Measurements from ENCODE around the gene ZDHHC14.
A peak's percentile ranks its signal among the peaks of the same experiment; 100 is the strongest.
"Not testable (repeated sequence)": the region's sequence is repeated elsewhere in the genome, so short reads cannot be mapped to it uniquely, and the experiment has no call there.

The ZDHHC14 gene

DNA sequence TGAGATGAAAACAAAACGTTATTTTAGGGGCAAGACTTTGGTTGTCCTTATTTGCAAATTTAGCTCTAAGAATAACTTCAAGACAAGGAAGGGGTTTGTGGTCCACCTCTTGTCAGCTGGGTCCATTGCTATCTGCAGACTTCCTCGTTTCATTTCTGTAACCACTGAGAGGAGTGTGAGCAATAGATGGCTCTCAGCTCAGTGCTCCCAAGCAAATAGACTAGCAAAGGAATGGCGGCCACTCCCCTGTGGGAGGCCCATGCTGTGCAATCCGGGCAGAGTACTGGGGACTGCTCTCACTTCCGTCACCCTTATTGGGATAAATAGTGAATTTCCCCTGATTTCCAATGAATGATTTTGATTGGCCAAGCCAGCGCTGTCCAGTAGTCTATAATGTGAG is 176.6 kb downstream of the ZDHHC14 start:
- DNase-seq = no peak

DNA sequence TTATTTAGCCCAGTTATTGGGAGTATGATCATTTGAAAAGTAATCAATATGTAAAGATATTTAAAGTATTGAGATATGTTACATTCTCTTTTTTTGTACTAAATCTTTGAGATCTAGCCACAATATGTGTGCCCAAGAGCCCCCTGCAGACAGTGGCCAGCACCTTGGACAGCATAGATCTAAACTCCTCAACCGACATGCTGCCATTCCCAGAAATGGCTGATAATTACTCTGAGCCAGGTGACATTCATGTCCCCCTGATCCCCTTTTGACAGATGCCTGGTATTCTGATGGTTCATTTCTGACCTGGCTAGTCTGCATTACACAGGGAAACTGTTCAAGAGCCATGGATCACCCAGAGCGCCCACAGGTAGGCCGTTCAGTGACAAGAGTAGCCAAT is 177.1 kb downstream of the ZDHHC14 start:
- no peak for DNase-seq

DNA sequence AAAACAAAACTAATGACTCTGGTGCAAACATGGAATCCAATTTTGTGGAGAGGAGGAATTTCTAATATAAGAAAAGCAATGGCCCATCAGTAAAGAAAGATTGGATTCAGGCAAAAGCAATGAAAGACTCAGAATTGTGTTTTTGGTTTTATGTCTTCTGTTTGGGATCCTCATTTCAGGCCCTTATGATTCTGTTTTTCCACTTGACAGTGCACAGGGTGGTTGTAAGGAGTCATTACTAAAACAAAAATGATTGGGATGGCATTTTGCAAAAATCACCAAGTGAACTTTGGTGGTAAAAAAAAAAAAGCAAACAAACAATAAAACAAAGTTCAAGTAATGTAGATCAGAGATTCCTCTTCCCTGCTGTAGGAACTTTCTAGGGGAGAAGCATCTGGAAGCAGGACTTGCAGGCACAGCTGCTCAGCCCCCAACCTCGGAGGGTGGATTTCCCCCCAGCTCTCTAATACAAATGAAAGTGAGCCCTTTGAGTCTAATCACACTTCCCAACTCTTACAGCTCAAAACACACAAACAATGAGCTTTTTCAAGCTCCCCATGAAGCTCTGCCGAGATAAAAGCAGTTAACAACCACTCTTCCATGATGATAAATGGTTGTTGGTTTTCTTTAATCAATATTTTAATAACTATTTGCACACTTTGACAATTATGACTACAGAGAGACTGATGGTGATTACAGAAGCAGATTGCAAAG is 177.7 kb downstream of the ZDHHC14 start:
- DNase-seq = no peak

DNA sequence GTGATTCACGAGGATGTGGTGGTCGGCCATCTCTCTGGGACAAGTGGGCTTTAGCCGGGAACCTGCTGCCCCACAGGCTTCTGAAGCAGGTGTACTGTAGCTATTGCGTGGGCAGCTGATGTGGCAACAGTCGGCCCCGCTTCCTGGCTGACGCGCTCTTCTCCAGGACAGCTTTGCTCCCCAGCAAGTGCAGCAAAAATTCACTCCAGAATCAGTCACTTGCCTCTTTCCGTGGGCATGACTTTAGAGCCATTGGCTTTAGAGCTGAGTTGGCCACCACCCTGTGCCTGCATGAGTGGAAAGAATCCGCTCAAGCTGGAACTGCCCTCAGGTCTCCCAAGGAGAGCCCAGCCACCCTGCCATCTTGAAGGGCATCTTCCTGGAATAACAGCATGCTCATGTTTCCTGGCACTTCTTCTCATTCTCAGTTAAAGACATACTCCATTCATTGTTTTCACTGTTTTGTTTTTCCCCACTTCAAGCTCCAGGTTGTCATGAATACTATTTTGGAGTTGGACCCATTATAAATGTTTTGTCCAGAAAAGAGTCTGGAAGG is 178.3 kb downstream of the ZDHHC14 start:
- no peak for DNase-seq

DNA sequence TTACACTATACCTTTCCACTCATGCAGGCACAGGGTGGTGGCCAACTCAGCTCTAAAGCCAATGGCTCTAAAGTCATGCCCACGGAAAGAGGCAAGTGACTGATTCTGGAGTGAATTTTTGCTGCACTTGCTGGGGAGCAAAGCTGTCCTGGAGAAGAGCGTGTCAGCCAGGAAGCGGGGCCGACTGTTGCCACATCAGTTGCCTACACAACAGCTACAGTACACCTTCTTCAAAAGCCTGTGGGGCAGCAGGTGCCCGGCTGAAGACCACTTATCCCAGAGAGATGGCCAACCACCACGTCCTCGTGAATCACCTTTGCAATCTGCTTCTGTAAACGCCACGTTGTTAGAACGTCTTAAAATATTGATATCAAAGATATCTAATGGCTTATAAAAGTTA is 179.1 kb downstream of the ZDHHC14 start:
- not testable (repeated sequence) for DNase-seq

DNA sequence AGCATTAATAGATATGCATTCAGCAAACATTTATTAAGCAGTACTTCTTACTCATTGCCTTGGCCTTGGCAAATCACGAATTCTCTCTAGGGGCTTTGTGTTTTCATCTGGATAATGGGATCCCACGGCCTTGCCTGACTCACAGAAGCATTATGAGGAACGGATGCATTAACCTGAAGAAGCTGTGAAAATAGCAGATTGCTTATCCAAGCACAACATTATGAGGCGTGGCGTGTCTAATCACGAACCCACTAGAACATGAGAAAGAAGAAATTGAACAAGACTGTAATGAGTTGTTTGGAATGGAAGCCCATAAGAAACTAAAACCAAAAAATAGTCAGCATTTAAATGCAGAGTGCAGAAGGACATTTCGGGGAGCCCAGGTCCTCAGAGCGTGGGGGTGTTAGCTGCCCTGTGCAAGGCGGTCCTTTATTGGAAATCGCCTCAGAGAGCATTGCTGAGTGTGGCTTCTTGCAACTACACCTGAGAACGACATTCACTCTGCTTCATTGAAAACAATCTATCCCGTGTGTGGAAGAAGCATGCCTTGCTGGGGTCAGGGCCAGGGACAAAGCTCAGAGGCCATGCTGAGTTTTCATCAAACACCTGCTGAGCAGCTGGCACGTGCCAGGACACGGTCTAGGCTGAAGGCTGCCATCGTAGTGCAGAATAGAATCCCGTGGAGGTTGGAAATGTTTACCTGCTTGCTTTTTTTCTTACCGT is 179.9 kb downstream of the ZDHHC14 start:
- DNase-seq = no peak

DNA sequence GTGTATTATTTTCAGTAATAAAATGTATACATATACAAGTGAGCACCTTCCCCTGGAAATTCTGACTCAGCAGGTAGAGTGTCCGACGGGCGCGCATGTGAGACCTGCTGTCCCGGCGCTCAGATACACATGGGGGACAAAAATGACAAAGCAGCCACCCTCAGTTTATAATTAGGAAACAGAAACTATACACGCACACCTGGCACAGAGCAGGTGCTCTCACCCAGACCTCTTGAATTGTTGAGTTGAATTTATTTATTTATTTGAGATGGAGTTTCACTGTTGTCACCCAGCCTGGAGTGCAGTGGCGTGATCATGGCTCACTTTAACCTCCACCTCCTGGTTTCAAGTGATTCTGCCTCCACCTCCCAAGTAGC is 180.4 kb downstream of the ZDHHC14 start:
- DNase-seq = no peak

DNA sequence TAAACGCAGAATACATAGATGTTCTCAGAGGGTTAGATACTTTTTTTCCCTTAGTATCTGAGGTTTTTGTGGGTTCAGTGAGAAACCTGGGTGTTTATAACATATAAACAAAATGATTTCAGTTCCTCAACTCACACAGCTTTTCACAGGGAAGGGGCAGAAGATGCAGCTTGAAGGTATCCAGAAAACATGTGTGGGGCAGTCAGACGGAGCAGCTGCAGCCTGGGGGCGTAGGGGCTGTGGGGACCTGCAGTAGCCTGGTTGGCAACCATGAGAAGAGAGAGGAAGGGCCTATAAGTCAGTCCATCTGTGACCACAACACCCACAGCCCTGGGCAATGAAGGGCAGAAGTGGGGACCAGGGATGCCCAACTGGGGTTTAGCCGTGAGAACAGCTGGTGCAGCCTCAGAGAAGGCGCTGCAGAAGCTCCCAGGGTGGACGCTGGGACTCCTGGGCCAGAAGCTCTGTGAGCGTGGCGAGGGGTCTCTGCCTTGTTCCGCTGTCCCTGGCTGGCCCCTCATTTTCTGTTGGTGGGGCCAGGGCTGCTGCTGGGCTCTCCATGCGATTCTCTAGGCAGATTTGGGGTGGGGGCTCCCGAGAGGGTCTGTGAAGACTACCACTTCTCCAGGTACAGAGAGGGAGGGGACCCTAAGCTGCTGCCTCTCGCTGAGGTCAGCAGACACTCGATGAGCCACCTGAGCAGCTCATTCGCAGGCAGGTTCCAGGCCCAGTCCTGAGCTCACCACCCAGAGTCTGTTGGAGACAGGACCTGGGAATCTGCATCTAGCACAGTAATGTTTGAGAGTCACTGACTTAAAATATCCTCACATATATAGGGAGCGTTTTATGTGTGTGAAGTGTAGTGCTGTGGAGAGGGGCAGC is 181.2 kb downstream of the ZDHHC14 start:
- no peak for DNase-seq

DNA sequence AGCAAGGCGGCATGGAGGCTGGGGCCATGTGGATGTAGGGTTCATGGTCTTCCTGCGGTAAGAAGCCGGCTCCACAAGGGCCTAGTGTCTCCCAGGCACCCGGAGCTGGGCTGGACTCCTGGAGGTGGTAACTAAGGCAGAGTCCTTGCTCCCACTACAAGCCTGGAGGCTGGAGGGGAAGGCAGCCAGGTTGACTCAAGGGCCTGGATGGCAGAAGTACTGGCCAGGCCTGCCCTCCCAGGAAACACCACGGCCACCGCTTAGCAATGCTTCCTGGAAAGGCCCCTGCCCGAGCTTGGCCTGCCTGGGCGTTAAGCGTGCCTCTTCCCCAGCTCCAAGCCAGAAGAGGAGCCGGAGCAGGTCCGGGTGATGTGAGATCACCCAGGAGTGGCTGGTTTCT is 182.0 kb downstream of the ZDHHC14 start:
- no peak for DNase-seq

DNA sequence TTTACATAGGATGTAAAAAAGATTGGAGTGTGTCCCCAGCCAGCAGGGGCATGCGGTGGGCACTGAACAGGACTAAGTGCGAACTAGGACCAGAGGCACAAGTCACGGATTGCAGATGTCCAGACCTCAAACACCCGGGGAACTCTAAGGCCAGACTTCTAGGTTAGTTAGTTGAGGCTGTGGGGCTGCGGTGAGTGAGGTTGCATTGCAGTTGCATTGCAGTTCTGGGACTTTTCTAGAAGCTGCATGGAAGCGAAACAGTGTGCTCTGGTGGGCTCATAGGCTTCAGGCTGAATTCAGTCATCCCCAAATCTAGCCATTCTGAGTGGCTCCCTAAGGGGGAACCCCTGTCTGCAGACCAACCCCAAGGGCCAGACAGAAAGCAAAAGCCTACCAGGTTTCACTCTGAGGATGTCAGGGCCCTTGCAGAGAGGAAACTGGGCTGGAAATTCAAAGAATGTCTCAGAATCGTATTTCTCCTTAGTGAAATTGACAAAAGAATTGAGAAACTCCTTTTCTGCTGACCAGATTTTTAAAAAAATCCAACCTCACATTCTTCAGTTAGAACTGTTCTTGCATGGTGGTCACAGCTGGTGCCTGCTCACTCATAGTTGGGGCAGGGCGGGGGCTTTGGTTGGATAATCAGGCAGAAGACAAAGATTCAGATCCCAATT is 182.8 kb downstream of the ZDHHC14 start:
- DNase-seq = no peak

DNA sequence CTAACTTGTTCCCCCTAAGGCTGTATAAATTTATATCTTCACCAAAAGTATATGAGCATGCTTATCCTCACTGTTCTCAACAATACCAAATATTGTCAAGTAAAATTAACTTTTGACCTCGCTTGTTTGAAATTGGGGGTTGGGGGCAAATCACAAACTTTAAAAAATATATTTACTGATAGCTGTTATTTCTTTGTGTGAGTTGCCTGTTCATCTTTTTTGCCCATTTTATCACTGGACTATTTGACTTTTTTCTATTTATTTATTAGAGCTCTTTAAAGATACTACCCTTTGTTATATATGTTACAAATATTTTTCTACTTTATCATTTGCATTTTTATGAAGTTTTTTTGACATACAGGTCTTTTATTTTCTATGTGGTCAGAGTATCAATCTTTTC is 187.7 kb downstream of the ZDHHC14 start:
- DNase-seq = no peak

DNA sequence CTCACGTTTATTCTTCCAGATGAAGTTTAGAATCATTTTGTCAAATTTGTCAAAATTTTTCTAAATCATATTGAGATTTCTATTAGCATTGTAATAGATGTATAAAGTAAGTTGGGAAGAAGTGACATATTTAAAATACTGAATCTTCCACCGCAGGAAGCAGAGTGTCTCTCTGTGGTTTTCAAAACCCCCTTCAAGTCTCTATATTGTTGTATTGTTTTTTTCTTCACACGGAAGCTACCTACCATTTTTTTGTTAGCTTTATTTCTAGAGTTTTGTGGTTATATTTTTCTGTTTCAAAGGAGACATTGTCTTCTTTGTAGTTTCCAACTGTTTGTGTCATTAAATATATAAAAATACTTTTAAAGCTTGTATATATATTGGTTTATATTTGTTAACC is 188.6 kb downstream of the ZDHHC14 start:
- peak; percentile 13 for DNase-seq

DNA sequence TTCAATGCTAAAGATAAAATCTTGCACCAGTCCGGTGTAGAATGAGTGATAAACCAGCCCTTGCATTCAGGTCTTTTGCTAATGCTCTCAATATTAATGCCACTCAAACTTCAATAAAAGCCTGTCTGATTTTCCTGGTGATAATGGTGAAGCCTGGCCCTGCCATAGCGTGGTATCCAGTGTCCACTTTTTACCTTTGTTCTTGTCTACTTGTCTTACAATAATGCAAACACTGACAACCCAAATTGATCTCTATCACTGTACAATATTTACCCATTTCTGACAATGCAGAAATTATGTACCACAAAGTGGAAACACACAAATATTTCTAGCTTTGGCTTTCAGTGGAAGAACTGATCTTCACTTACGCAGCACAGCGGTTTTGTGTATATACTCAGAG is 189.1 kb downstream of the ZDHHC14 start:
- DNase-seq = no peak

DNA sequence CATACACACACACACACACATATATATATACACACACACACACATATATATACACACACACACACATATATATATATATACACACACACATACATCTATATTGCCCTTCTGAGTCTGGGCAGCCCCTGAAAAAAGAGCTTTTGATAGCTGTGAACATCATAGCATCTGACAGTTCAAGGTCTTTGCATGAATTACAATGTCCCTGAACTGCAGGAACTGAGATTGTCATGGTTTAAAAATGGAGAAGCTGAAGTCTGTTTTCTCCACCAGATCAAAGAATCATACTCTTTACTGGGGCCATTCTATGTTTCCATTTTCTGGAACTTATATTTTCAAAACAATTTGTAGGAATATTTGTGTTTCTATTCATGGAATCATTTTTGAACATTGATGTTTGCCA is 189.8 kb downstream of the ZDHHC14 start:
- DNase-seq = no peak

DNA sequence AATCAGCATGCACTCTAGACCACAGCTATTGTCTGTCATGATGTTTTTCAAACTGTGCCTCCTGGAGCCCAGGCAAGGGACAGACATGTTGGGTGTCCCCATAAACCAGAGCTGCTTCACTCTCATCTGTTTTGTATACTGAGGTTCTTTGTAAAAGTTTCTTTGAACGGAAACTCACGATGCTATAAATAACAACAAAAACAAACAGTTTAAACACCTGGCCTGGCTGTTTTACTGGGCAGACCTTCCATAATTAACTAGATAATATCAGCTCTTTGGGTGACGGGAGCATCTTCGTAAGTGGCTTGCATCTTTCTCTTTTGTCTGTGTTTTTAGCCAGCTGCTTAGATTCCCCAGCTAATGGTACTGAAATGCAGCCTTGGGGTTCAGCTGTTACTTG is 190.3 kb downstream of the ZDHHC14 start:
- no peak for DNase-seq

DNA sequence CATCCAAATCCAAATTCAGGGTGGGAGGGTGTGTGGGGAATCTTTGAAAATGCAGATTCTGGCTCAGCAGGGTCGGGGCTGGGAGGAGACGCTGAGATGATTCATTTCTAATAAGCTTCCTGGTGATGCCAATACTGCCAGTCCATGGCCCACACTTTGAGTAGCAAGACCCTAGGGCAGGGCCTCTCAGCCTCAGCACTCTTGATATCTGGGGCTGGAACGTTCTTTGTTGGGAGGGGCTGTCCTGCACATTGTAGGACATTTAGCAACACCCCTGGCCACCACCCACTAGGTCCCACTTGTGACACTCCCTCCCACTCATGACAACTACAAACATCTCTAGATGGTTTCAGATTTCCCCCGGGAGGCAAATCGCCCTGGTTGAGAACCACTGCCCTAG is 191.0 kb downstream of the ZDHHC14 start:
- no peak for DNase-seq

DNA sequence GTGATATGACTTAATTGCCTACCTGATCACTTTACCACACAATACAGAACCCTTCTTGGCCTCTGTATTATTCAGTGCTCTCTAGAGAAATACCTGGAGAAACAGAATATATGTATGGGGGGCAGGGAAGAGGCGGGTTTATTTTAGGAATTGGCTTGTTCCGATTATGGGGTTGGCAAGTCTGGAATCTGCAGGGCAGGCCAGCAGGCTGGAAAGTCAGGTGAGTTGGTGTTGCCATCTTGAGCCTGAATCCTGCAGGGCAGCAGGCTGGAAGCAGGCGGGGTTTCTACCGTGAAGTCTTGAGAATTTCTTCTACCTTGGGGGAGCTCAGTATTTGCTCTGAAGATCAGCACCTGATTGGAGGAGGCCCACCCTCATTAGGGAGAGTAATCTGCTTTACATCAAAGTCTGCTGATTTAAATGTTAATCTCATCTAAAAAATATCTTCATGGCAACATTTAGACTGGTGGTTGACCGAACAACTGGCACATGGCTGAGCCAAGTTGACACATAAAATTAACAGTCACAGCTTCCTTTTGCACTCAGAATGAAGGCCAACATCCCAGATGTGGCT is 193.9 kb downstream of the ZDHHC14 start:
- no peak for DNase-seq

DNA sequence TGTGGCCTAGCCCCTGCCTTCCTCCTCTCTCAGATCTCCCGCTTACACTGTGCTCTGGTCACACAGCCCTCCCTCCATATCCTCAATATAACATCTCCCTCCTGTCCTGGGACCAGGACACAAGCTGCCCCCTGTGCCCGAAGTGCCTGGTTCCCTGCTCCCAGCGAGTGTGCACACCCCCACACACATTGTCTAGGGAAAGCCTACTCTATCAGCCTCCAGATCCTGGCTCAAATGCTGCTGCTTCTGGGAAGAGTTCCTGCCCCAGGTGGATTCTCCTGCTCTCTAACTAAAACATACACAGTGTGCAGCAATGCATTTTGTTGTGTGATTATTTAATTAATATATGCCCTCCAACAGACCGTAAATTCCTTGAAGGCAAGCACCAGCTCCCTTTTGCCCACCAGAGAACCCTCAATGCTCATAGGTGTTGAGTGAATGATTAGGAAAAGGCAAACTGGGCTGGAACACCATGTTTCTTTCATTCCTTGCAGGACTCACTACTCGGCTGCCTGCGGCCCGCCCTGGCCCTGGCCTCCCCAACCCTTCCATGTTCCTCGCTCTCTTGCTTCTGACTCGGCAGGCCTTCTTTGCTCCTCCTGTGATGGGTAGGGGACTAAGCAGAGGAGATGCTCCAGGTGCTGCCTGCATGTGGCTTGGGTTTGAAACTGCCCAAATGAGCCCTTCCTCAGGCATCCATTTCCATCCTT is 194.6 kb downstream of the ZDHHC14 start:
- no peak for DNase-seq

DNA sequence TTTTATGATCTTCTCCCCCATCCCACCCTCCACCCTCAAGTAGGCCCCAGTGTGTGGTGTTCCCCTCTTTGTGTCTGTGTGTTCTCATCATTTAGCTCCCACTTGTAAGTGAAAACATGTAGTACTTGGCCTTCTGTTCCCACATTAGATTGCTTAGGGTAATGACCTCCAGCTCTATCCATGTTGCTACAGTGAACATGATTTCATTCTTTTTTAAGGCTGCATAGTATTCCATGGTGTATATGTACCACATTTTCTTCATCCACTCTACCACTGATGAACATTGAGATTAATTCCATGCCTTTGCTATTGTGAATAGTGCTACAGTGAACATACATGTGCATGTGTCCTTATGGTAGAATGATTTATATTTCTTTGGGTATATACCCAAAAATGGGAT is 196.0 kb downstream of the ZDHHC14 start:
- DNase-seq = not testable (repeated sequence)

DNA sequence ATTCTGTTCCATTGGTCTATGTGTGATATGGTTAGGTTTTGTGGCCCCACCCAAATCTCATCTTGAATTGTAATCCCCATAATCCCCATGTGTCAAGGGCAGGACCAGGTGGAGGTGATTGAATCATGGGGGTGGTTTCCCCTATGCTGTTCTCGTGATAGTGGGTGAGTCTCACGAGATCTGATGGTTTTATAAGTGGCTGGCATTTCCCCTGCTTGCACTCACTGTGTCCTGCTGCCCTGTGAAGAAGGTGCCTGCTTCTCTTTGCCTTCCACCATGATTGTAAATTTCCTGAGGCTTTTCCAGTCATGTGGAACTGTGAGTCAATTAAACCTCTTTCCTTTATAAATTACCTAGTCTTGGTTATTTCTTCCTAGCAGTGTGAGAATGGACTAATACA is 197.5 kb downstream of the ZDHHC14 start:
- not testable (repeated sequence) for DNase-seq

DNA sequence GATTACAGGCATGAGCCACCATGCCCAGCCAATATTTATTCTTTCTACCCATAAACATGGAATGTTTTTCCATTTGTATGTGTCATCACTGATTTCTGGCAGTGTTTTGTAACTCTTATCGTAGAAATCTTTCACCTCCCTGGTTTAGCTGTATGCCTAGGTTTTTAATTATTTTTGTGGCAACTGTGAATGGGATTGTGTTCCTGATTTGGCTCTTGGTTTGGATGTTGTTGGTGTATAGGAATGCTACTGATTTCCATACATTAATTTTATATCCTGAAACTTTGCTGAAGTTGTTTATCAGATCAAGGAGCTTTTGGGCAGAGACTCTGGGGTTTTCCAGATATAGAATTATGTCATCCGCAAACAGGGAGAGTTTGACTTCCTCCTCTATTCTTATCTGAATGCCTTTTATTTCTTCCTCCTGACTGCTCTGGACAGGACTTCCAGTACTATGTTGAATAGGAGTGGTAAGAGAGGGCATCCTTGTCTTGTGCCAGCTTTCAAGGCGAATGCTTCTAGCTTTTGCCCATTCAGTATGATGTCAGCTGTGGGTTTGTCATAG is 198.6 kb downstream of the ZDHHC14 start:
- DNase-seq = no peak

DNA sequence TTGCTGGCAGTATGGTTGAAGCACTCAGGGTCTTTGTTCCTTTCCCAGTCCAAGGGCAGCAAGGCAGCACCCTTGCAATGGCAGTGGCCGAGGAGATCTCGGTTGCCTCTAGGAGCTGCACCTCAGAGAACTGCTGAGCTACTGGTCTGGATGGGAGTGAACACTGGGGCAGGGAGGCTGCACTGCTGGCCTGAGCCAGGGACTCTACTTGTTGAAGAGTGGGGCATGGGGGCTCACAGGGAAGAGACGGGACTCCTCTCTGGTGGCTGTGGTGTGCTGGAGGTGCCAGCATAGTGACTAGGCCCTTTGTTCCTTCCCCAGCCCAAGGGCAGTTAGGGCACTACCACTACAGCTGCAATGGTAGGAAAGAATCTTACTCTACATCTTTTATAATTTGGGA is 203.0 kb downstream of the ZDHHC14 start:
- DNase-seq = no peak
